NCI-H1105 (cell line): ENCODE measurements around the gene MCC.
A peak's percentile ranks its signal among the peaks of the same experiment; 100 is the strongest.

Experiments
- DNase-seq: peaks from one replicate; lab custom pipeline; 2025; lab: John Stamatoyannopoulos, UW

Gene MCC

GRCh38 chr5:113108485-113108884, 379.8 kb downstream of the MCC start:
- no peak for DNase-seq

GRCh38 chr5:113106821-113107220, 381.4 kb downstream of the MCC start:
- DNase-seq = no peak

- no peak for DNase-seq
These were observed 382.5 kb downstream of the MCC start for GRCh38 chr5:113105693-113106280.

- DNase-seq = no peak
These were observed 384.9 kb downstream of the MCC start for GRCh38 chr5:113103330-113103729.

- no peak for DNase-seq
These were observed 386.1 kb downstream of the MCC start for GRCh38 chr5:113102121-113102531.

- DNase-seq = no peak
These were observed 387.3 kb downstream of the MCC start for GRCh38 chr5:113100981-113101380.

- DNase-seq = peak; percentile 11
These were observed 388.4 kb downstream of the MCC start for GRCh38 chr5:113099822-113100221.

GRCh38 chr5:113098378-113098777, 389.9 kb downstream of the MCC start:
- no peak for DNase-seq

- DNase-seq = no peak
These were observed 392.4 kb downstream of the MCC start for GRCh38 chr5:113095831-113096230.

GRCh38 chr5:113093558-113093957, 394.7 kb downstream of the MCC start:
- DNase-seq = no peak

GRCh38 chr5:113092683-113093082, 395.6 kb downstream of the MCC start:
- no peak for DNase-seq

GRCh38 chr5:113091622-113092021, 396.6 kb downstream of the MCC start:
- no peak for DNase-seq

- DNase-seq = no peak
These were observed 397.7 kb downstream of the MCC start for GRCh38 chr5:113090336-113091106.

- DNase-seq = no peak
These were observed 398.5 kb downstream of the MCC start for GRCh38 chr5:113089653-113090335.

GRCh38 chr5:113087976-113088514, 400.2 kb downstream of the MCC start:
- DNase-seq = no peak

GRCh38 chr5:113085880-113086409, 402.3 kb downstream of the MCC start:
- DNase-seq = no peak

GRCh38 chr5:113085084-113085414, 403.2 kb downstream of the MCC start:
- DNase-seq = no peak

- no peak for DNase-seq
These were observed 403.7 kb downstream of the MCC start for GRCh38 chr5:113084402-113085083.

- no peak for DNase-seq
These were observed 404.8 kb downstream of the MCC start for GRCh38 chr5:113083481-113083880.

GRCh38 chr5:113082547-113082905, 405.7 kb downstream of the MCC start:
- no peak for DNase-seq

- no peak for DNase-seq
These were observed 406.2 kb downstream of the MCC start for GRCh38 chr5:113081881-113082546.
